ENCODE measurements around the gene UBE3D.

The UBE3D gene

DNA sequence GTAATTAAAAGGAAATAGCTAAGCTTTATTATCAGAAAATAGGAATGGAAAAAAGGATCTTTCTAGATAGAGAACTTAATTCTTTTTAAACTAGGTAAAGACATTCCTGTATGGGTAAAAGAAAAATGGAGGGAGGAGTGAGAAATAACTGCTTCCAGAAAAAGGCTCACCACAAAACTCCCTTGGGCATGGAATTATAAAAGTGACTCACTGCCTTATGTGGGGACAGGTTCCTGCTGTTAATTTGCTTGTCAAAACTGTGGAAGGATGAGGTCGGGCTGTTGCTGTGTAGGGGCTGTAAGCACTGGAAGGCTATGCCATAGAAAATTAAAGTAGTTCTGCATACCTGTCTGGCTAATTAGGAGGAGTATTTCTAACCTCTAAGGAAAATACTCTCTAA lies 158.7 kb downstream of the UBE3D start:
- no peaks in the 10 kb centered on the region for H3K27me3 ChIP-seq (ENCODE audit: control insufficient read depth, low read length)
- H3K4me1 ChIP-seq (ENCODE audit: control insufficient read depth, low read length): no peaks in the 10 kb centered on the region
- H3K36me3 ChIP-seq (ENCODE audit: control insufficient read depth, low read length): no peaks in the 10 kb centered on the region
- no peak overlapping the region for H3K27ac ChIP-seq (ENCODE audit: low read depth, low read length)
- H3K79me2 ChIP-seq (ENCODE audit: control insufficient read depth, low read length): no peaks in the 10 kb centered on the region
- no peaks in the 10 kb centered on the region for H3F3A ChIP-seq (ENCODE audit: control insufficient read depth, insufficient read depth)
- H3K4me3 ChIP-seq (ENCODE audit: low read length): no peak overlapping the region
- H3K4me2 ChIP-seq (ENCODE audit: low read length): no peak overlapping the region
- H3K9me2 ChIP-seq (replicated peaks; ENCODE audit: control insufficient read depth, low read length): no peaks in the 10 kb centered on the region
- TF ChIP-seq, protein P1, sequence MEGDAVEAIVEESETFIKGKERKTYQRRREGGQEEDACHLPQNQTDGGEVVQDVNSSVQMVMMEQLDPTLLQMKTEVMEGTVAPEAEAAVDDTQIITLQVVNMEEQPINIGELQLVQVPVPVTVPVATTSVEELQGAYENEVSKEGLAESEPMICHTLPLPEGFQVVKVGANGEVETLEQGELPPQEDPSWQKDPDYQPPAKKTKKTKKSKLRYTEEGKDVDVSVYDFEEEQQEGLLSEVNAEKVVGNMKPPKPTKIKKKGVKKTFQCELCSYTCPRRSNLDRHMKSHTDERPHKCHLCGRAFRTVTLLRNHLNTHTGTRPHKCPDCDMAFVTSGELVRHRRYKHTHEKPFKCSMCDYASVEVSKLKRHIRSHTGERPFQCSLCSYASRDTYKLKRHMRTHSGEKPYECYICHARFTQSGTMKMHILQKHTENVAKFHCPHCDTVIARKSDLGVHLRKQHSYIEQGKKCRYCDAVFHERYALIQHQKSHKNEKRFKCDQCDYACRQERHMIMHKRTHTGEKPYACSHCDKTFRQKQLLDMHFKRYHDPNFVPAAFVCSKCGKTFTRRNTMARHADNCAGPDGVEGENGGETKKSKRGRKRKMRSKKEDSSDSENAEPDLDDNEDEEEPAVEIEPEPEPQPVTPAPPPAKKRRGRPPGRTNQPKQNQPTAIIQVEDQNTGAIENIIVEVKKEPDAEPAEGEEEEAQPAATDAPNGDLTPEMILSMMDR (IDR thresholded peaks at IDR 0.05; ENCODE audit: low read depth, low read length, poor library complexity, severe bottlenecking): no peak
- no peak for TF ChIP-seq EZH2phosphoT487 (IDR thresholded peaks at IDR 0.05; ENCODE audit: borderline replicate concordance, low read length)
- no peaks in the 10 kb centered on the region for H4K20me1 ChIP-seq (ENCODE audit: control insufficient read depth, insufficient read depth, low read depth, low read length)
- no peaks in the 10 kb centered on the region for H3K9me3 ChIP-seq (ENCODE audit: control insufficient read depth, insufficient read depth, low read length)

- H3K9me2 ChIP-seq (replicated peaks; ENCODE audit: control insufficient read depth, low read length): no peaks in the 10 kb centered on the region
- H3K27me3 ChIP-seq (ENCODE audit: control insufficient read depth, low read length): no peaks in the 10 kb centered on the region
- no peaks in the 10 kb centered on the region for H3F3A ChIP-seq (ENCODE audit: control insufficient read depth, insufficient read depth)
- no peaks in the 10 kb centered on the region for H3K79me2 ChIP-seq (ENCODE audit: control insufficient read depth, low read length)
- no peaks in the 10 kb centered on the region for H3K9me3 ChIP-seq (ENCODE audit: control insufficient read depth, insufficient read depth, low read length)
- H3K4me3 ChIP-seq (ENCODE audit: low read length): no peak overlapping the region
- H3K4me1 ChIP-seq (ENCODE audit: control insufficient read depth, low read length): no peaks in the 10 kb centered on the region
- no peak overlapping the region for H3K27ac ChIP-seq (ENCODE audit: low read depth, low read length)
- H4K20me1 ChIP-seq (ENCODE audit: control insufficient read depth, insufficient read depth, low read depth, low read length): no peaks in the 10 kb centered on the region
- no peaks in the 10 kb centered on the region for H3K36me3 ChIP-seq (ENCODE audit: control insufficient read depth, low read length)
- H3K4me2 ChIP-seq (ENCODE audit: low read length): no peak overlapping the region
- TF ChIP-seq EZH2phosphoT487 (IDR thresholded peaks at IDR 0.05; ENCODE audit: borderline replicate concordance, low read length): no peak
- TF ChIP-seq, protein P1 (IDR thresholded peaks at IDR 0.05; ENCODE audit: low read depth, low read length, poor library complexity, severe bottlenecking): no peak
Measured at GRCh38 chr6:82906489-82906888, 159.2 kb downstream of the UBE3D start.

DNA sequence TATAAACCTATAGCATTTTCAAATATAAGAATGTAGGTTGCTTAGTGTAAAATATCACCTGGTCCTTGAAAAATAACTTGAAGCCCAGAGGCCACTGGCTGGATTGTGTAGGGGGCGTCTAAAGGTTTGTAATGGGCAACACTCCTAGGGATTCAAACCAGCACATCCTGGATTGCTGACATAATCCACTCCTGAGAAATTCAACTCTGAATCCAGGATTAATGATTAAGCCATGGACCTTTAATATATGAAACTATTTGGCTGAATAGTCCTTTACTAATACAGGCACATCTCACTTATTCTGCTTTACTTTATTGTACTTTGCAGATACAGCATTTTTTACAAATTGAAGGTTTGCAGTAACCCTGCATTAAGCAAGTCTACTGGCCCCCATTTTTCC lies 160.8 kb downstream of the UBE3D start:
- H4K20me1 ChIP-seq (ENCODE audit: control insufficient read depth, insufficient read depth, low read depth, low read length): no peaks in the 10 kb centered on the region
- no peak overlapping the region for H3K4me3 ChIP-seq (ENCODE audit: low read length)
- TF ChIP-seq, protein P1 (IDR thresholded peaks at IDR 0.05; ENCODE audit: low read depth, low read length, poor library complexity, severe bottlenecking): no peak
- no peak for TF ChIP-seq EZH2phosphoT487 (IDR thresholded peaks at IDR 0.05; ENCODE audit: borderline replicate concordance, low read length)
- H3K27ac ChIP-seq (ENCODE audit: low read depth, low read length): no peak overlapping the region
- no peaks in the 10 kb centered on the region for H3K4me1 ChIP-seq (ENCODE audit: control insufficient read depth, low read length)
- no peaks in the 10 kb centered on the region for H3K9me2 ChIP-seq (replicated peaks; ENCODE audit: control insufficient read depth, low read length)
- H3K79me2 ChIP-seq (ENCODE audit: control insufficient read depth, low read length): no peaks in the 10 kb centered on the region
- H3K4me2 ChIP-seq (ENCODE audit: low read length): no peak overlapping the region
- no peaks in the 10 kb centered on the region for H3K9me3 ChIP-seq (ENCODE audit: control insufficient read depth, insufficient read depth, low read length)
- no peaks in the 10 kb centered on the region for H3F3A ChIP-seq (ENCODE audit: control insufficient read depth, insufficient read depth)
- no peaks in the 10 kb centered on the region for H3K36me3 ChIP-seq (ENCODE audit: control insufficient read depth, low read length)
- H3K27me3 ChIP-seq (ENCODE audit: control insufficient read depth, low read length): no peaks in the 10 kb centered on the region

DNA sequence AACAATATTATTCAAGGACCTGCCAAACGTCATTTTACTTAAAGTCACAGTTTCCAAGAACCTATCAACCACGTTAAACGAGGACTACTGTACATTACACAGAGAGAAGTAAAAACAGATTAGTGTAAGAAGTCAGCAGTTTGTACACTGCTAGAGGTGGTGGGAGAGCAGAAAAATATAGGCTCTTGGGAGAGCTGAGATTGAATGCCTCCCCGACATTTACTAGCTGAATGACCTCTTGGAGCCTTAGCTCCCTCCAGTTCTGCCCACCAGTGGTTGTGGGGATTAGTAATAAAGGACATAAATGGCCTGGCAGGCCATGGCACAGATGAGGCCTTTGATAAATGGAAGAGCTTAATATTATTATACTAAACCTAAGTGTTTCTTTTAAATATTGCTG lies 161.4 kb downstream of the UBE3D start:
- no peak overlapping the region for H3K4me3 ChIP-seq (ENCODE audit: low read length)
- H3K27ac ChIP-seq (ENCODE audit: low read depth, low read length): no peak overlapping the region
- TF ChIP-seq, protein P1 (IDR thresholded peaks at IDR 0.05; ENCODE audit: low read depth, low read length, poor library complexity, severe bottlenecking): no peak
- no peak for TF ChIP-seq EZH2phosphoT487 (IDR thresholded peaks at IDR 0.05; ENCODE audit: borderline replicate concordance, low read length)
- H3K9me3 ChIP-seq (ENCODE audit: control insufficient read depth, insufficient read depth, low read length): no peaks in the 10 kb centered on the region
- no peaks in the 10 kb centered on the region for H3K9me2 ChIP-seq (replicated peaks; ENCODE audit: control insufficient read depth, low read length)
- H4K20me1 ChIP-seq (ENCODE audit: control insufficient read depth, insufficient read depth, low read depth, low read length): no peaks in the 10 kb centered on the region
- no peaks in the 10 kb centered on the region for H3K36me3 ChIP-seq (ENCODE audit: control insufficient read depth, low read length)
- no peaks in the 10 kb centered on the region for H3K4me1 ChIP-seq (ENCODE audit: control insufficient read depth, low read length)
- no peaks in the 10 kb centered on the region for H3K79me2 ChIP-seq (ENCODE audit: control insufficient read depth, low read length)
- no peaks in the 10 kb centered on the region for H3K27me3 ChIP-seq (ENCODE audit: control insufficient read depth, low read length)
- no peak overlapping the region for H3K4me2 ChIP-seq (ENCODE audit: low read length)
- H3F3A ChIP-seq (ENCODE audit: control insufficient read depth, insufficient read depth): no peaks in the 10 kb centered on the region
